Keratinocyte (primary cell): ENCODE measurements around the gene CCDC9. TPM values are rescaled to one million over a fixed set of nuclear protein-coding genes. Genes with fewer than 3 reads are reported as not detected.

Experiments used
- DNase-seq: peaks from one replicate; pipeline ENCODE4 v3.0.0-alpha.2; 2011; ENCODE audit warnings: low read depth, missing footprints, low spot score
- FAIRE-seq: peaks from 2 replicates; lab custom pipeline; 2011; peaks lifted over from hg19 to GRCh38; lab: Jason Lieb, UNC
- H2AFZ ChIP-seq: 2 replicates; pipeline ENCODE4 v1.6.0; 2012; ENCODE audit warnings: low read length, control low read depth, inconsistent platforms; ENCODE audit not compliant: control insufficient read depth
- H3K27ac ChIP-seq: 2 replicates; pipeline ENCODE4 v1.5.1; 2011; ENCODE audit warnings: low read length; ENCODE audit not compliant: control insufficient read depth, insufficient read depth
- H3K27me3 ChIP-seq: 3 replicates; pipeline ENCODE4 v1.6.0; 2011; ENCODE audit warnings: low read length; ENCODE audit not compliant: control insufficient read depth, insufficient read depth; ENCODE audit errors: extremely low read depth
- H3K36me3 ChIP-seq, 2 experiments: 2 replicates in 1 of 2; 3 replicates in 1 of 2; pipeline ENCODE4 v1.5.1; 2011; ENCODE audit warnings: low read length in 2 of 2, mild to moderate bottlenecking in 1 of 2; ENCODE audit not compliant: control insufficient read depth in 2 of 2, insufficient read depth in 2 of 2; ENCODE audit errors: extremely low read depth in 1 of 2
- H3K4me1 ChIP-seq: 3 replicates; pipeline ENCODE4 v1.5.1; 2011; ENCODE audit warnings: low read length; ENCODE audit not compliant: control insufficient read depth, insufficient read depth; ENCODE audit errors: extremely low read depth
- H3K4me2 ChIP-seq: 3 replicates; pipeline ENCODE4 v1.6.0; 2011; ENCODE audit warnings: low read depth, low read length; ENCODE audit not compliant: control insufficient read depth, insufficient read depth; ENCODE audit errors: extremely low read depth
- H3K4me3 ChIP-seq, 3 experiments: fragments of 200-600 bp in 1 of 3; sonication (generic) in 1 of 3; 2 replicates in 2 of 3; 3 replicates in 1 of 3; pipeline ENCODE4 v1.5.1; 2011 to 2016; ENCODE audit warnings: low read length in 3 of 3, mild to moderate bottlenecking in 3 of 3, control low read depth in 2 of 3, inconsistent platforms in 1 of 3, low read depth in 1 of 3, mixed read lengths in 1 of 3, mixed run types in 1 of 3, moderate library complexity in 1 of 3; ENCODE audit not compliant: control insufficient read depth in 2 of 3, insufficient read depth in 2 of 3; ENCODE audit errors: extremely low read depth in 1 of 3
- H3K79me2 ChIP-seq: 2 replicates; pipeline ENCODE4 v1.6.0; 2012; ENCODE audit warnings: low read length; ENCODE audit not compliant: control insufficient read depth, insufficient read depth
- H3K9ac ChIP-seq: 3 replicates; pipeline ENCODE4 v1.6.0; 2011; ENCODE audit warnings: low read length; ENCODE audit not compliant: control insufficient read depth, insufficient read depth; ENCODE audit errors: extremely low read depth
- H3K9me1 ChIP-seq: 3 replicates; pipeline ENCODE4 v1.6.0; 2011; ENCODE audit warnings: low read length; ENCODE audit not compliant: control insufficient read depth, insufficient read depth; ENCODE audit errors: extremely low read depth
- H3K9me3 ChIP-seq: 2 replicates; pipeline ENCODE4 v1.5.1; 2012; ENCODE audit warnings: low read depth, low read length; ENCODE audit not compliant: control insufficient read depth
- H4K20me1 ChIP-seq: 3 replicates; pipeline ENCODE4 v1.6.0; 2011; ENCODE audit warnings: low read length; ENCODE audit not compliant: control insufficient read depth, insufficient read depth; ENCODE audit errors: extremely low read depth
- CTCF ChIP-seq, 3 experiments: IDR thresholded peaks in 1 of 3; conservative IDR thresholded peaks in 1 of 3; optimal IDR thresholded peaks in 1 of 3; 2 replicates in 2 of 3; 3 replicates in 1 of 3; pipeline versions ENCODE3 to v1.5.1; 2011; ENCODE audit warnings: low read length in 3 of 3, mild to moderate bottlenecking in 3 of 3, moderate library complexity in 2 of 3, control low read depth in 1 of 3, inconsistent platforms in 1 of 3; ENCODE audit not compliant: insufficient read depth in 2 of 3; ENCODE audit errors: extremely low read depth in 1 of 3
- EZH2 ChIP-seq: IDR thresholded peaks from one replicate; pipeline ENCODE4 v1.6.1; 2012; ENCODE audit warnings: inconsistent platforms, mild to moderate bottlenecking, low read length, moderate library complexity
- dilution Hi-C: fragments of 300-500 bp; cut with MboI; formaldehyde crosslinking; loops from one replicate; pipeline ENCODE4 v1.7.0; 2020; ENCODE audit warnings: low sequenced_read_pairs; ENCODE audit not compliant: extremely low pct_ligation_motif_present
- polyA plus RNA-seq, 5 experiments: library from polyadenylated mRNA; depleted of rRNA in 3 of 5; stranded (reverse) in 3 of 5; stranded (forward) in 1 of 5; unstranded in 1 of 5; fragments of >200 nt; gene quantifications; 1 replicate in 1 of 5; 2 replicates in 3 of 5; 3 replicates in 1 of 5; pipeline versions ENCODE4 v1.2.1 to v1.2.3, GENCODE V29; 2011 to 2012; ENCODE audit warnings: missing spikeins in 2 of 5, low read depth in 1 of 5, low replicate concordance in 1 of 5

CCDC9 gene
- polyA plus RNA-seq, 1 donor (not counting 4 experiments of a cell fraction or from before 2014, with no cell fraction given), result 2.8 TPM

GRCh38 chr19:47271949-47272348 is 15.6 kb downstream of the CCDC9 start:
- Histone ChIP-seq H2AFZ (no peak overlapping the region), H3K79me2 (no peaks in the 10 kb centered on the region), H3K4me2 (no peak overlapping the region), H3K4me3 (no peak overlapping the region), H3K9ac (no peak overlapping the region), H4K20me1 (peaks cover 3% of the 10 kb centered on the region), H3K27me3 (no peaks in the 10 kb centered on the region), H3K9me3 (no peaks in the 10 kb centered on the region), H3K27ac (no peak overlapping the region), H3K9me1 (no peaks in the 10 kb centered on the region), H3K4me1 (peaks cover 11% of the 10 kb centered on the region), H3K36me3 (peaks cover 7 to 14% of the 10 kb centered on the region in 2 experiments)
- TF ChIP-seq EZH2, result no peak
- TF ChIP-seq CTCF (optimal IDR thresholded peaks at IDR 0.05 in 1 of 3, IDR thresholded peaks at IDR 0.05 in 1 of 3, conservative IDR thresholded peaks at IDR 0.05 in 1 of 3; ENCODE audit: extremely low read depth in 1 of 3, insufficient read depth in 2 of 3, low read length in 3 of 3), result no peak
- no peak for FAIRE-seq
- no peak for DNase-seq
- dilution Hi-C loops, result no loop called here

GRCh38 chr19:47272448-47273312 is 16.4 kb downstream of the CCDC9 start:
- dilution Hi-C loops, result no loop called here
- FAIRE-seq (no peak), DNase-seq (no peak)
- peak overlapping the region; percentile 94 for H3K27ac ChIP-seq
- peak overlapping the region; percentile 93 for H3K4me2 ChIP-seq
- H3K27me3 ChIP-seq, result no peaks in the 10 kb centered on the region
- TF ChIP-seq CTCF (optimal IDR thresholded peaks at IDR 0.05 in 1 of 3, IDR thresholded peaks at IDR 0.05 in 1 of 3, conservative IDR thresholded peaks at IDR 0.05 in 1 of 3; ENCODE audit: extremely low read depth in 1 of 3, insufficient read depth in 2 of 3, low read length in 3 of 3) (no peak), EZH2 (no peak)
- peak overlapping the region; percentile 62 for H2AFZ ChIP-seq
- no peaks in the 10 kb centered on the region for H3K9me1 ChIP-seq
- H3K9ac ChIP-seq, result peak overlapping the region; percentile 95
- peaks cover 11% of the 10 kb centered on the region for H3K4me1 ChIP-seq
- peak overlapping the region; percentile 60 to 88 (median 86) for H3K4me3 ChIP-seq
- no peaks in the 10 kb centered on the region for H3K9me3 ChIP-seq
- H3K36me3 ChIP-seq, result peaks cover 2 to 14% of the 10 kb centered on the region in 2 experiments
- no peaks in the 10 kb centered on the region for H3K79me2 ChIP-seq
- peaks cover 3% of the 10 kb centered on the region for H4K20me1 ChIP-seq
